Mesendoderm (in vitro differentiated cells): ENCODE data around the gene OR4D1.
"Not testable (repeated sequence)": the region's sequence is repeated elsewhere in the genome, so short reads cannot be mapped to it uniquely, and the experiment has no call there.

Source experiments
- DNase-seq: peaks from one replicate; pipeline ENCODE4 v3.0.0; 2013
- H2AK5ac ChIP-seq: 2 replicates; pipeline ENCODE4 v1.6.1; 2013; ENCODE audit warnings: low read length, inconsistent platforms
- H2BK120ac ChIP-seq: 2 replicates; pipeline ENCODE4 v1.6.1; 2013; ENCODE audit warnings: low read depth, mild to moderate bottlenecking, low read length, moderate library complexity, mixed read lengths
- H2BK15ac ChIP-seq: replicated peaks from 2 replicates; pipeline ENCODE4 v1.6.1; 2013; ENCODE audit warnings: low read depth, mild to moderate bottlenecking, moderate library complexity
- H2BK5ac ChIP-seq: 2 replicates; pipeline ENCODE4 v1.6.1; 2013; ENCODE audit warnings: low read length, inconsistent platforms
- H3K18ac ChIP-seq: 2 replicates; pipeline ENCODE4 v1.6.1; 2013; ENCODE audit warnings: mild to moderate bottlenecking, low read length, mixed read lengths
- H3K23ac ChIP-seq: one replicate; pipeline ENCODE4 v1.6.1; 2013; ENCODE audit warnings: low read length
- H3K27ac ChIP-seq: 2 replicates; pipeline ENCODE4 v1.5.1; 2013; ENCODE audit warnings: low read depth, mild to moderate bottlenecking, inconsistent platforms, low read length, moderate library complexity
- H3K27me3 ChIP-seq: 2 replicates; pipeline ENCODE4 v1.6.1; 2013; ENCODE audit warnings: low read length, control low read depth, mild to moderate bottlenecking, inconsistent platforms; ENCODE audit not compliant: insufficient read depth, poor library complexity
- H3K36me3 ChIP-seq: 2 replicates; pipeline ENCODE4 v1.6.1; 2013; ENCODE audit warnings: low read length, inconsistent platforms; ENCODE audit not compliant: control insufficient read depth, insufficient read depth
- H3K4ac ChIP-seq: one replicate; pipeline ENCODE4 v1.6.1; 2013; ENCODE audit warnings: low read depth, mild to moderate bottlenecking, low read length, moderate library complexity
- H3K4me1 ChIP-seq: 2 replicates; pipeline ENCODE4 v1.6.1; 2013; ENCODE audit warnings: low read depth, low read length, inconsistent platforms; ENCODE audit not compliant: control insufficient read depth
- H3K4me2 ChIP-seq: 2 replicates; pipeline ENCODE4 v1.6.1; 2013; ENCODE audit warnings: low read length
- H3K4me3 ChIP-seq: 2 replicates; pipeline ENCODE4 v1.5.1; 2013; ENCODE audit warnings: mild to moderate bottlenecking, low read length
- H3K56ac ChIP-seq: one replicate; pipeline ENCODE4 v1.6.1; 2013; ENCODE audit warnings: low read length
- H3K79me1 ChIP-seq: 2 replicates; pipeline ENCODE4 v1.6.1; 2013; ENCODE audit warnings: low read length, inconsistent platforms
- H3K79me2 ChIP-seq: 2 replicates; pipeline ENCODE4 v1.6.1; 2013; ENCODE audit warnings: mild to moderate bottlenecking, low read length; ENCODE audit not compliant: control insufficient read depth, insufficient read depth
- H3K9ac ChIP-seq: 2 replicates; pipeline ENCODE4 v1.6.1; 2013; ENCODE audit warnings: low read length, inconsistent platforms
- H4K5ac ChIP-seq: one replicate; pipeline ENCODE4 v1.6.1; 2013; ENCODE audit warnings: low read length
- H4K8ac ChIP-seq: one replicate; pipeline ENCODE4 v1.6.1; 2013; ENCODE audit warnings: low read depth, mild to moderate bottlenecking, control low read depth, low read length, moderate library complexity
- WGBS: extraction: QIAGEN DNeasy Blood & Tissue Kit; methylation state at CpG from one replicate; pipeline ENCODE4 v1.1.7; 2013; ENCODE audit warnings: low lambda C conversion rate, missing lambda C conversion rate; ENCODE audit not compliant: insufficient coverage; ENCODE audit errors: extremely low coverage; 5-methylcytosine and 5-hydroxymethylcytosine counted together

OR4D1 gene

GRCh38 chr17:58143335-58143734 lies 4.8 kb upstream of the OR4D1 start:
- H4K8ac ChIP-seq, H3K27ac ChIP-seq, H2BK5ac ChIP-seq, DNase-seq, H3K79me2 ChIP-seq, H3K4ac ChIP-seq, H3K36me3 ChIP-seq, H3K18ac ChIP-seq, H3K4me2 ChIP-seq, H3K79me1 ChIP-seq, H3K23ac ChIP-seq, H3K4me1 ChIP-seq, H4K5ac ChIP-seq, H2AK5ac ChIP-seq, H3K27me3 ChIP-seq, H2BK120ac ChIP-seq, H3K9ac ChIP-seq, H2BK15ac ChIP-seq, H3K56ac ChIP-seq, H3K4me3 ChIP-seq: not testable (repeated sequence)
- WGBS, result no CpG with 5 or more reads among the region's 4 CpGs

GRCh38 chr17:58144801-58145200 lies 3.4 kb upstream of the OR4D1 start:
- H3K18ac ChIP-seq, result no peak overlapping the region

DNA sequence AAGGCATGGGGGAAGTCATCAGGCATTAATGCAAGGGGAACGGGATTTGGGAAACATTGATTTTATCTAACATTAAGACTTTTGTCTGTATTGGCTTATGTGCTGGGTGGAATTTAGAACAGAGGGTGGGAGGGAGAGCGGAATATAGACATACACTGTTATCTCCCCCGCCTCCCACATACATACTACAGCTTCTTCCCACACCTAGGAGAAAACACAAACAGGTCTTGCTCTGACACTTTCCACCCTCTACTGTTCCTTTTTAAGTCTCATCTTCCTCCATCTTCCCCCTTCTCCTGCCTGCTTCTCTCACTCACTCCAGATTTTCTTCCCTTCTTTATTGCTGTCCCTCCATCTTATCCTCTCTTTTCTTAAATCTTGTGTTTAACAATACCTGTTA lies 425 bp downstream of the OR4D1 start:
- H3K56ac ChIP-seq, result no peak overlapping the region
- WGBS, result no CpG with 5 or more reads among the region's 3 CpGs
- no peak overlapping the region for H3K9ac ChIP-seq
- H2BK120ac ChIP-seq, result no peak overlapping the region
- no peaks in the 10 kb centered on the region for H3K27me3 ChIP-seq
- no peaks in the 10 kb centered on the region for H3K79me1 ChIP-seq
- H4K8ac ChIP-seq, result no peak overlapping the region
- no peak overlapping the region for H2AK5ac ChIP-seq
- H3K18ac ChIP-seq, result no peak overlapping the region
- H3K4me1 ChIP-seq, result no peaks in the 10 kb centered on the region
- H3K36me3 ChIP-seq, result no peaks in the 10 kb centered on the region
- no peak overlapping the region for H2BK15ac ChIP-seq
- H3K27ac ChIP-seq, result no peak overlapping the region
- H3K23ac ChIP-seq, result no peak overlapping the region
- H3K4ac ChIP-seq, result no peak overlapping the region
- H2BK5ac ChIP-seq, result no peak overlapping the region
- no peak overlapping the region for H4K5ac ChIP-seq
- no peak overlapping the region for H3K4me3 ChIP-seq
- H3K79me2 ChIP-seq, result no peaks in the 10 kb centered on the region
- no peak for DNase-seq
- no peak overlapping the region for H3K4me2 ChIP-seq

More at GRCh38 chr17:58144801-58145200, 3.4 kb upstream of the OR4D1 start:
- Histone ChIP-seq H3K4me2 (no peak overlapping the region), H3K23ac (no peak overlapping the region), H4K5ac (no peak overlapping the region), H3K27me3 (no peaks in the 10 kb centered on the region), H2BK5ac (no peak overlapping the region), H3K79me1 (no peaks in the 10 kb centered on the region), H4K8ac (no peak overlapping the region), H3K27ac (no peak overlapping the region), H3K56ac (no peak overlapping the region), H3K4me3 (no peak overlapping the region), H3K9ac (no peak overlapping the region), H3K4me1 (no peaks in the 10 kb centered on the region), H2BK15ac (no peak overlapping the region), H2AK5ac (no peak overlapping the region), H3K36me3 (no peaks in the 10 kb centered on the region), H3K79me2 (no peaks in the 10 kb centered on the region), H3K4ac (no peak overlapping the region), H2BK120ac (no peak overlapping the region)
- WGBS, result no CpG with 5 or more reads among the region's 1 CpG
- DNase-seq, result no peak

DNA sequence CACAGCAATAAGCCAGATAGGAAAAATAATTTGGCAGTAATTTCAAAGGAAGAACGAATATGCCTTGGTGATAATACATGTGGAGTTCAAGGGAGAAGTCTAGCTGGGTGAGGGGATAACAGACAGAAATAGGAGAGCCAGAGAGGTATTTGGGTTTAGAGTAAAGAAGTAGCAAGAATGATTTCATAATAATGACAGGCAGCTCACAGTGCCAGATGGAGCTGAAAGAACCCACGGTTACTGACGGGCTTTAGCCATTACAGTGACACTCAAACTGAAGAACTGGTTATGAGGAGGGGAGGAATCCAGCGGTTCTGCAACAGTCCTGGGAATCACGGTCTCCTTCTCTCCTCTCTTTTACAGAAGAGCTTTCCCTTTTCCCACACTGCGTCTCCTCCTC lies 2.2 kb downstream of the OR4D1 start:
- no peak overlapping the region for H3K4me3 ChIP-seq
- H3K4ac ChIP-seq, result no peak overlapping the region
- H2BK15ac ChIP-seq, result no peak overlapping the region
- no peak overlapping the region for H2BK120ac ChIP-seq
- H3K4me2 ChIP-seq, result no peak overlapping the region
- no peaks in the 10 kb centered on the region for H3K36me3 ChIP-seq
- H2BK5ac ChIP-seq, result no peak overlapping the region
- H3K4me1 ChIP-seq, result no peaks in the 10 kb centered on the region
- H3K18ac ChIP-seq, result no peak overlapping the region
- no peak overlapping the region for H3K27ac ChIP-seq
- H3K9ac ChIP-seq, result no peak overlapping the region
- H4K8ac ChIP-seq, result no peak overlapping the region
- WGBS, result no CpG with 5 or more reads among the region's 6 CpGs
- H3K27me3 ChIP-seq, result no peaks in the 10 kb centered on the region
- H3K79me1 ChIP-seq, result no peaks in the 10 kb centered on the region
- no peak overlapping the region for H3K56ac ChIP-seq
- no peak overlapping the region for H4K5ac ChIP-seq
- H3K79me2 ChIP-seq, result no peaks in the 10 kb centered on the region
- no peak overlapping the region for H3K23ac ChIP-seq
- DNase-seq, result no peak
- H2AK5ac ChIP-seq, result no peak overlapping the region

DNA sequence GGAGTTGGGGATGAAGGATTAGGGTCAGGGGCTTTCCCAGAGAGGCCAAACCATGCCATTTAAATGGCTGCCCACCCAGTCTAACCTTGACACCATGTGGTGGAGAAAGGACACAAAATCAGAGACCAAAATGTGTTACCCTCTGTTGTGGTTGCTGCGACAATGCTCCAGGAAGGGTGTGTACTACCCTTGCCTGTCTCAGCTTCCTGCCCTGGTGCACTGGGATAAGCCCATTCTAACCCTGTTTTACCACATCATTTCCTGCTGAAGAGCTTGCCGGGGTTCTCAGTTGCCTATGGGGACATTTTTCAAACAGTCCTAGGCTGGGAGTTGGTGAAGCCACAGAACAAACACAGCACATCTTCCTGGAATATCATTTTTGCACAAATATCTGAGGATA lies 4.9 kb downstream of the OR4D1 start:
- H3K4ac ChIP-seq, result no peak overlapping the region
- no peaks in the 10 kb centered on the region for H3K4me1 ChIP-seq
- H3K23ac ChIP-seq, result no peak overlapping the region
- DNase-seq, result no peak
- no peak overlapping the region for H3K4me2 ChIP-seq
- H3K4me3 ChIP-seq, result no peak overlapping the region
- H3K18ac ChIP-seq, result no peak overlapping the region
- no peaks in the 10 kb centered on the region for H3K79me1 ChIP-seq
- no peak overlapping the region for H2BK15ac ChIP-seq
- no peak overlapping the region for H3K27ac ChIP-seq
- H2BK120ac ChIP-seq, result no peak overlapping the region
- no peaks in the 10 kb centered on the region for H3K27me3 ChIP-seq
- H3K9ac ChIP-seq, result no peak overlapping the region
- H2AK5ac ChIP-seq, result no peak overlapping the region
- no peak overlapping the region for H4K8ac ChIP-seq
- H3K36me3 ChIP-seq, result no peaks in the 10 kb centered on the region
- H2BK5ac ChIP-seq, result no peak overlapping the region
- H3K79me2 ChIP-seq, result no peaks in the 10 kb centered on the region
- H4K5ac ChIP-seq, result no peak overlapping the region
- WGBS, result no CpG with 5 or more reads among the region's 2 CpGs
- H3K56ac ChIP-seq, result no peak overlapping the region

GRCh38 chr17:58153671-58154070 lies 5.5 kb downstream of the OR4D1 start:
- Histone ChIP-seq H3K9ac (no peak overlapping the region), H2AK5ac (no peak overlapping the region), H3K79me2 (no peaks in the 10 kb centered on the region), H3K4ac (no peak overlapping the region), H2BK120ac (no peak overlapping the region), H3K23ac (no peak overlapping the region), H3K4me2 (no peak overlapping the region), H3K79me1 (no peaks in the 10 kb centered on the region), H3K56ac (no peak overlapping the region), H3K27ac (no peak overlapping the region), H3K18ac (no peak overlapping the region), H4K8ac (no peak overlapping the region), H2BK15ac (no peak overlapping the region), H3K27me3 (no peaks in the 10 kb centered on the region), H2BK5ac (no peak overlapping the region), H3K4me3 (no peak overlapping the region), H4K5ac (no peak overlapping the region), H3K36me3 (no peaks in the 10 kb centered on the region), H3K4me1 (no peaks in the 10 kb centered on the region)
- no peak for DNase-seq
